WERI-Rb-1 (cell line): ENCODE results near the gene POU2AF1.

Experiments
- DNase-seq: peaks from one replicate; pipeline ENCODE4 v3.0.0-alpha.2; 2020
- H3K27ac ChIP-seq: fragments of 250-450 bp; sonication (Bioruptor Pico); 2 replicates; pipeline ENCODE4 v1.5.1; 2020; ENCODE audit warnings: mild to moderate bottlenecking, moderate library complexity
- H3K27me3 ChIP-seq: fragments of 250-450 bp; sonication (Bioruptor Pico); 2 replicates; pipeline ENCODE4 v1.5.1; 2021; ENCODE audit warnings: mild to moderate bottlenecking, low read depth, moderate library complexity; ENCODE audit not compliant: insufficient read depth, severe bottlenecking
- H3K36me3 ChIP-seq: fragments of 250-450 bp; sonication (Bioruptor Pico); 2 replicates; pipeline ENCODE4 v1.5.1; 2020; ENCODE audit warnings: mild to moderate bottlenecking, moderate library complexity
- H3K4me3 ChIP-seq: 2 replicates; pipeline ENCODE4 v1.5.1; 2011; ENCODE audit warnings: low read depth, mild to moderate bottlenecking, control low read depth, low read length
- H3K9me3 ChIP-seq: fragments of 250-450 bp; sonication (Bioruptor Pico); 2 replicates; pipeline ENCODE4 v1.5.1; 2021; ENCODE audit warnings: mild to moderate bottlenecking, moderate library complexity; ENCODE audit not compliant: severe bottlenecking
- TF ChIP-seq, protein P1 (sequence below): IDR thresholded peaks from 2 replicates; pipeline ENCODE4 v1.5.1; 2011; ENCODE audit warnings: low read depth, mild to moderate bottlenecking, control low read depth, inconsistent platforms, low read length

The POU2AF1 gene

DNA sequence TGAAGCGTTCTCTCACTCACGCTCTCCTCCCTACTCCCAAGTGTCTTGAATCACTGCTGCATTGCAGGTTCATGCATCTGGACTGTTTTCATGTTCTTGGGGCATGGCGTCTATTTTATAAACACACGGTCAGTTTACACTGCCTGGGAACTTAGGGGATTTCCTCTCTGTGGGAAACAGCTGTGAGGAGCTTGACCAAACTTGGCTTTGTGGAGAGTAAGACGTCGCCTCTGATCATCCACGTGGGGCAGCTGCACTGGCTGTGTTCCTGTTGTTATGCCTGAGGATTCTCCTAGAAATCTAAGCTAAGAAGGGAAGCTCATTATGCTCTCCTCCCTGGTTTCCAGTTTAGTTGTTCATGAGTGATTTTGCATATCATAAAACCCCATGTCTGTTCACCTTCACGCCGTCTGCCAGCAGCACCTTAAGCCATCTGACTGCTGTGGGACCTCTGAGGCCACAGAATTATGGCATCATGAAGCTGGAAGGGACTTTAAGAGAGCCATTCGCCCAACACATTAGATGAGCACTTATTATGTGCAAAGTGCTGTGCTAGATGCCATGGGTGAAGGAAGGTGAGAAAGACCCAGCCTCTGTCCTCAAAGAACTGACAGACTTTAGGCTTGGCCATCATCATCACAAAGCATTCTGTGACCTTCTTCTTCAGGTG lies 38.8 kb upstream of the POU2AF1 start:
- Histone ChIP-seq H3K36me3 (no peaks in the 10 kb centered on the region), H3K9me3 (peaks cover 3% of the 10 kb centered on the region), H3K27me3 (no peaks in the 10 kb centered on the region), H3K27ac (no peak overlapping the region; the same call in 1 of the 2 replicates), H3K4me3 (no peak overlapping the region)
- TF ChIP-seq, protein P1, sequence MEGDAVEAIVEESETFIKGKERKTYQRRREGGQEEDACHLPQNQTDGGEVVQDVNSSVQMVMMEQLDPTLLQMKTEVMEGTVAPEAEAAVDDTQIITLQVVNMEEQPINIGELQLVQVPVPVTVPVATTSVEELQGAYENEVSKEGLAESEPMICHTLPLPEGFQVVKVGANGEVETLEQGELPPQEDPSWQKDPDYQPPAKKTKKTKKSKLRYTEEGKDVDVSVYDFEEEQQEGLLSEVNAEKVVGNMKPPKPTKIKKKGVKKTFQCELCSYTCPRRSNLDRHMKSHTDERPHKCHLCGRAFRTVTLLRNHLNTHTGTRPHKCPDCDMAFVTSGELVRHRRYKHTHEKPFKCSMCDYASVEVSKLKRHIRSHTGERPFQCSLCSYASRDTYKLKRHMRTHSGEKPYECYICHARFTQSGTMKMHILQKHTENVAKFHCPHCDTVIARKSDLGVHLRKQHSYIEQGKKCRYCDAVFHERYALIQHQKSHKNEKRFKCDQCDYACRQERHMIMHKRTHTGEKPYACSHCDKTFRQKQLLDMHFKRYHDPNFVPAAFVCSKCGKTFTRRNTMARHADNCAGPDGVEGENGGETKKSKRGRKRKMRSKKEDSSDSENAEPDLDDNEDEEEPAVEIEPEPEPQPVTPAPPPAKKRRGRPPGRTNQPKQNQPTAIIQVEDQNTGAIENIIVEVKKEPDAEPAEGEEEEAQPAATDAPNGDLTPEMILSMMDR = no peak
- no peak for DNase-seq

DNA sequence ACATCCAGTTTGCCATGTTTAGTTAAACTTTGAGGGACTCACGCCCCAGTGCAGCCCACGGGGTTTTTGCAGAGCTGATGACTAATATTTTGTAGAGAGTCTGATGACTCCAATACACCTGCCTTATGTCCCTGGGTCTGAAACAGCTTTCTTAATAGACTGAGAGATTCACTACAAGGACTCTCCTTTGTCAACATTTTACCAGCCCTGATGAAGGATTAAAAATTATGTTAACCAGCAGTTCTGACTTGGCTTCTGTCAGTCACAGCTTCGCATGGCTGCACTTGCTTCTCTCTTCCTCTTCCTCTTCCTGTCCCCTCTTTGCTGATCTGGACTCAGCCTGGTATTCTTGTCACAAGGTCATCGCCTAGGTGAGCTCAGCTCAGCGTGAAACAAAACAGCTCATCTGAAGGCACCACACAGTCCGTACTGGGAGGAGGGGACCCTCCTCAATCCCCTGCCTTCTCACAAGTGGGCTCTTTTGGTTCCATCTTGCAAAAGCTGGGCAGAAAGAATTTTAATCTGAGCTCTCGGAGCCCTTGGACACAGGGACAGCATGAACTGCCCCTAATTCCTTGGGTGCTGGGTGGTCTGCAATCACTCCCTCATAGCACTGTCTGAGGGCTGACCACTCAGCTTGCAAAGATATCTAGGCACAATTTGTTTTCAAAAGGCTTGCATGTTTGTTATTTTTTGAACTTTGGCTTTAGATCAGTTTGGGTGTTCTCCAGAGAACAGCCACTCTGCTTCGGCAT lies 38.1 kb upstream of the POU2AF1 start:
- H3K36me3 ChIP-seq = no peaks in the 10 kb centered on the region

DNA sequence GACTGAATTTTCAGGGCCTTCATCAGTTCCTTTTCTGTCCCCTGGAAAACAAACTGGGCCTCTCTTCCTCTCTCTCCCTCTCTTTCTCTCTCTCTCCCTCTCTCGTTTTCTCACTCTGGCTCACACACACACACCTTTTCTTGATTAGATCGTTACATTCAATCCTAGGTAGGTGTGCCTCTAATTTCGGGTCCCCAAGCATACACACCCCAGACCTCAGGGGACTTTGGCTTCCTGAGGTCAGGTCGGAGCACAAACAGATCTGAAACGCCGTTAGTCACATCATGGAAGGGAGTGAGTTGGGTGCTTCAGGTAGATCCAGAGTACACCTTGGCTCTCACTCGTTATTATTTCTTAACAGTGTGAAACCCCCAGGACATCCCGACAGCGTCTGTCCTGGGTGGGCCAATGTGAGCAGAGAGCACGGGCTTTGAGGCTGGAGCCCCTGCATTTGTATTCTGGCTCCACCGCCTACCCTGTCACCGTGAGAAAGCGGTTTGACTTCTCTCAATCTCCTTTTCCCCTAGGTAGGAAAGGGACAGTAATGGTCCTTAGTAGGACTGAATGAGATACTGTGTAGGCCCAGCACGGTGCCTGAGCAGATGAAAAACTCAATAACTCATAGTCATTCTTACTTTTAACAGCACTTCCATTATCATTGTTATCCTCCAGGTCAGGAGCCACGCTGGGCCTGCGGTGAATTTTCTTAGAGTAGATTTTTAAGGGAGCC lies 37.3 kb upstream of the POU2AF1 start:
- peaks cover 3% of the 10 kb centered on the region for H3K9me3 ChIP-seq
- no peak overlapping the region for H3K4me3 ChIP-seq
- TF ChIP-seq, protein P1 = no peak
- H3K27me3 ChIP-seq = no peaks in the 10 kb centered on the region
- H3K36me3 ChIP-seq = no peaks in the 10 kb centered on the region
- H3K27ac ChIP-seq = no peak overlapping the region
- no peak for DNase-seq

More for the DNA sequence above, 38.1 kb upstream of the POU2AF1 start:
- no peak overlapping the region for H3K27ac ChIP-seq
- no peaks in the 10 kb centered on the region for H3K27me3 ChIP-seq
- no peak for DNase-seq
- TF ChIP-seq, protein P1 = no peak
- no peak overlapping the region for H3K4me3 ChIP-seq
- H3K9me3 ChIP-seq = peaks cover 3% of the 10 kb centered on the region

DNA sequence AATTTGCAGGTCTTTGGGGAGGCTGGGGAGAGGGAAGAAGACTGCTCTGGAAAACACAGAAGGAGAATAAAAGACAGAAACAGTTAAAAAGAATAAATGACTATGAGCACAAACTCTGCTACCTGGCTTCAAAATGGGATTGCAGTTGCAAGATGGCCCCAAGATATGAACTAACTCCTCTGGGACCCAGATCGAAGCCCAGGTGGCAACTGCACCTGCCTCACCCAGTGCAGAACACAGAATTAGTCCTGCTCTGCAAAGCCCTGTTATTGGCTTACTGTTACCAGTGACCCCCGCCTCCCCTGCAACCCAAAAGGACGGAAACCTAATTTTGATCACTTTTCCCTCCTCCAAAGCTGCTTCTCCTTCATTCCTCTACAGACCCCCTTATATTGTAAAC lies 35.9 kb upstream of the POU2AF1 start:
- no peaks in the 10 kb centered on the region for H3K27me3 ChIP-seq
- DNase-seq = no peak
- H3K4me3 ChIP-seq = no peak overlapping the region
- TF ChIP-seq, protein P1 = no peak
- no peaks in the 10 kb centered on the region for H3K9me3 ChIP-seq
- no peak overlapping the region for H3K27ac ChIP-seq
- H3K36me3 ChIP-seq = no peaks in the 10 kb centered on the region

DNA sequence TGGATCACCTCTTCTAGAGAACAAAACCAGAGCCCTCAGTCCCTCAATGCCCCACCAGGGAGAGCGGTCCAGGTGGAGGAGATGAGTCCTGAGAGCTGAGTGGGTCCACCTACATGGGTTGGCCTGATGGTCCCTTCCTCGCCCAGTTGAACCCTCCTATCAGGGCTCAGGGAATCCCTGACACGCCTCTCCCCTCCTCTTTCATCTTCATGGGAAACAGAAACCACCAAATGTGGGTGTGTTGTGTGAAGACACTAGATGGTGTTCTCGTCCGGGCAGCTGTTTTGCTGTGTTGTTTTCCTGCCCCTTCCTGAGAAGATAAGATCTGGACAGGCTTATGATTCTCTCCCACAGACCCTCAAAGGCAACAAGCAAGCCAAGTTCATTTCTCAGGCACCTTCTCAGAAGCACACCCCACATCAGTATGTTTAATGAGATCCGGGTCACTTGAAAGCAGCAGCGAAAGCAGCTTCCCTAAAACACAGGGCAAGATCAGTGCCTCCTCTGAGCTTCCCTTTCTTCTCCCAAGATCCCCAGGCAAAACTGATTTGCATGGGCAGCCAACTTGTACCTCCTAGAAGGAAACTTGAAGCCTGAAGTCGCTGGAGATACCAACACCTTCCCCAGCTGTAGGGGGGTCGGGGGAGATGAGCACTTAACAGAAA lies 35.3 kb upstream of the POU2AF1 start:
- Histone ChIP-seq H3K4me3 (no peak overlapping the region), H3K27me3 (no peaks in the 10 kb centered on the region), H3K27ac (no peak overlapping the region), H3K9me3 (no peaks in the 10 kb centered on the region), H3K36me3 (no peaks in the 10 kb centered on the region)
- no peak for DNase-seq
- TF ChIP-seq, protein P1 = no peak
